HG02588 (cell line): ENCODE data around the gene OR2J2.
"Not testable (repeated sequence)": the region's sequence is repeated elsewhere in the genome, so short reads cannot be mapped to it uniquely, and the experiment has no call there.

Experiments
- ATAC-seq: cut with Tn5 transposase; IDR thresholded peaks from one replicate; pipeline ENCODE4 v1.9.1; 2021; ENCODE audit warnings: mild to moderate bottlenecking, moderate library complexity; ENCODE audit not compliant: unreplicated experiment

The OR2J2 gene

DNA sequence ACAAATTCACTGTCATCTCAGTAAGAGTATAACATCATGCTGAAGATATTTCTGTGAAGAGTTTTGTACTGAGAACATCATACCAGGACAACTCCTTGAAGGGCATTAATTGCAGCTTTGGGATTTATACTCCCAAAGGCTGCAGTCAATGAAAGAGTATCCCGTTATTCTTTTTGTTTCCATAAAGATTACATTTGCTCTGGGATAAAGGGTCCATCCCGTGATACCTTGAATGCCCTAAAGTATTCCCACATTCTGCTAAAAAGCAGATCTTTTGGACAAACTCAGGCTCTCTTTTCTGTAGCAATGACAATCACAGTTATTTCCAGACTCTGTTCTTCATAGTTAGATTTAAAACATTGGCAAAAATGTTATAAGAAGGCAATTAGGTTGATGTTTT is at the start of gene OR2J2:
Gene OR2J2, plus strand, starts transcription at position 301 of the 400 bp plus-strand sequence. CDS start 2,729 bp downstream, outside the sequence.
- not testable (repeated sequence) for ATAC-seq

DNA sequence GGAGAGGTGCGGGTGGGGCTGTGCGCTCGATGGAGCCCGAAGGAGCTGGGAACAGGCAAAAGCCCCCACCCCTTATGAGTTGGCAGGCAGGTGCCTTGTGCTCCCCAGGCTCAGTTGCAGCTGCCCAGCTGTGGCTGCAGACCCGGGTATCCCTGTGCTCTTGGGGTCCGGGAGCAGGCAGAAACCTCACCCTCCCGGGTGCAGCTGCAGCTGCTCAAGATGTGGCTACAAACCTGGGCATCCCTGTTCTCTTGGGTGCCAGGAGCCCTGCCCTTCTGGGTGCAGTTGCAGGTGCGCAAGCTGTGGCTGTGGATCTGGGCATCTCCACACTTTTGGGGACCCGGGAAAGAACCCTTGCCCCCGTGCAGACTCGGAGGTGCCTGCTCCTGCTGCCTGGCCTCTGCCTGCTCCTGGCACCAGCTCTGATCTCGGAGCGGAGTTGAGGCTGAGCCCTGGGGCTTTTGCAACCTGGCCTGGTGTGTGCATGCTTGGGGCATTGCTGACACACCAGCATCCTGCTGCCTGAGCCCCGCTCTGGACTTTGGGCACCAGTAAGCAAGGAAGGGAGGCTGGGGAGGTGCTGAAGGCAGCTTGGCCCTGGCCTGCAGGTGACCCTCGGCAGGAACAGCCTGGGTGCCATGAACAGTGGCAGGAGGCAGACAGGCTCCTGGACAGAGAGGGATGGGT is 41.2 kb upstream of the OR2J2 start:
- ATAC-seq, result no peak

DNA sequence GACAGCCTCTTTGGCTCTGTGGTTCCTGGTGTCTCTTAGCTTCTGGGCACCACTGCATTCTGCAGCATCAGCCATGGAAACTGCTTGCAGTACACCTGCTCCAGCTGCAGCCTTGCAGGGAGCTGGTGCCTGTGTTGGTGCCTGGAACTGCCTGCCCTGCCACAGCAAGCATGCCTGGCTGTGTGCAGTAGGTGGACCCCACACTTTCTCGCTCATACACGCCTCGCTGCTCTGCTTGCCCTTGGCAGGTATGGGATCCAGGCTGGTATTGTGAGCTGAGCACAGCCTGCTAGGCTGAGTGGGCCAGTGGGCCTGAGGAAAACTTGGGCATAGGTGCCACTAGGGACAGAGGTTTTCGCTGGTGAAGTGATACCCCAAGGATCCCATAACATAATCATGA is 40.1 kb upstream of the OR2J2 start:
- ATAC-seq, result no peak

DNA sequence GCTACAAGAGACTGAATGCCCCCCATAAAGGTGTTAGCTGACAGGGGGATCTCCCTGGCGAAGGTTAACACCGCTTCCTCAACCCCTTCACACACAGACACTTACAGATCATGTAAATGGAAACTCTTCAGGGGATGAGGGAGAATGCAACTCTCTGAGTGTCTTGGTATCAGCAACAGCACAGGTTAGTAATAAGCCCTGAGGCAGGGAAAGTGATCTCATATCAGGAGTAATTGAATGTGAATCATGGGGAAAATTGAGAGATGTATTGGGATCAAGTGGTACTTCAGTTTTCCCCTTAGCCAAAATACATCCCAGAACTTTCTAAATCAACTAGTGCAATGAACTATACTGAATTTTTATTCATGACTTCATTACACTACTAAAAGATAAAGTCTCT is 39.0 kb upstream of the OR2J2 start:
- no peak for ATAC-seq

DNA sequence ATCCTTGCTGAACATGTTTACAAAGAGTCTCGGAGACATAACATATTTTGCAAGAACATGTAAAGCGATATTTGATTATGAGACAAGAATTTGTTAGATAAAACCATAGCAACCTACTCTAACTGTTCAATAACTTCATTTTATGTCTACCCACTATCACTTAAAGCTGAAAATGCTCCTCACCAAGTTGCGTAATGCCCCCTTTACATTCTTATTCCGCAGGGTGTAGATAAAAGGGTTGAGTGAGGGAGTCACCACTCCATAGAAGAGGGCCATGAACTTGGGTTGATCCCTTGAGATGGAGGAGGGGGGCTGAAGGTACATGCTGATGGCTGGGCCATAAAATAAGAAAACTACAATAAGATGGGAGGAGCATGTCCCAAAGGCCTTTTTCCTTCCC is 33.0 kb upstream of the OR2J2 start:
- ATAC-seq, result no peak

DNA sequence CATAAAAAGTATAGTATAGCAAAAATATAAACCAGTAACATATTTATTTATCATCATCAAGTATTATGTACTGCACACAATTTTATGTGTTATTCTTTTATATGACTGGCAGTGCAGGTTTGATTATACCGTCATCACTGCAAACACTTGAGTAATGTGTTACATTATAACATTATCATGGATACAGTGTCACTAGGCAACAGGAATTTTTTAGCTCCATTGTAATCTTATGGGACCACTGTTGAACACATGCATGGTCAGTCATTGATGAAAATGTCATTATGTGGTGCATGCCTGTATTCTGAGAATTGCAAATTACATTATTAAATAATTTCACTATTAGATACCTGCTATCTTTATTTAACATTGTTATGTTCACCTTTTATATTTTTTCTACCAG is 29.1 kb upstream of the OR2J2 start:
- ATAC-seq, result no peak

DNA sequence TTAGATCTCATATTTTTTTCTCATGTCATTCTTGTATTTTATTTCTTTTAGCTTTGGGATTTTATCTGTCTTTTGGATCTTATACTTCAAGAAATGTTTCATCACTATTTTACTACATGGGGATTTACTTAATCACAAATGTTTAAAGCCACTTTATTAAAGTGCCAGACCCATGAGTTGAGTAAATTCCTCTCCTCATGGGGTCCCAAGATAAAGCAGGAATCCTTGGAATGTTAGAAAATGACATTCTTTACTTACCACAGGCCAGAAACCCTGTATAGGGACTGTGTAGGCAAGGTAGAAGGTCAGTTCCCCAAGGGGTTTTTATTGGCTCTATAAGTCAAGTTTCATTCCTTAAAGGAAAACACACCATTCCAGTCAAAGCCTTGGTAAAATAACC is 28.4 kb upstream of the OR2J2 start:
- no peak for ATAC-seq

DNA sequence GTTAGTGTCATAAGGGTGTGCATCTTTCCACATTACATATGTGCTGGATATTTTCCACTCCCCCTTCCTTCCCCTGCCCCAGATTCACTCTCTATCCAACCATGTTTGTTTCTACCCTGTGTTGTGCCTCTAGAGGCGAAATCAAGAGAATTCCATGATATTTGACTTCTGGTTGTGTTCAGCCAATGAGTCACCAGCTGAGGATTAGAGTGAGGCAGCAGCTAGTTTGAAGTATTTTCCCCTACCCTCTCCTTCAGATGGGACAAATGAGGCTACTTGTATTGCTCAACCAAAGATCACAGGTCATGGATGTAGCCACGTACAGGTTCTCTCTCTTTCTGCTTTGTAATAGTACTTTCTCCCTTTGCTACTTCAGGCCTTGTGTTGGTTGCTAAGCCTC is 24.5 kb upstream of the OR2J2 start:
- no peak for ATAC-seq

DNA sequence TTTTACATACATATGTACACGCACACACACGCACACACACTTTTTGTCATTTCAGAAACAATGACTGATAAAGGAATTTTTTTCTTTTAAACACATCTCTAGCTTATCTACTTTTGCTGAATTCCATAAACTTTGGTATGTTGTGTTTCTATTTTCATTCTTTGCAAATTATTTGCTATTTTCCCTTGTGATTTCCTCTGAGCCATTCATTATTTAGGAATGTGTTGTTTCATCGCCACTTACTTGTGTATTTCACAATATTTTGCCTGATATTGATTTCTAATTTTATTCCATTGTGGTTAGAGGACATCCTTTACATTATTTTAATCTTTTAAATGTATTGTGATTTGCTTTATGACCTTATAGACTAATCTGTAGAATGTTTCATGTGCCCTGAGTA is 23.6 kb upstream of the OR2J2 start:
- ATAC-seq, result no peak

DNA sequence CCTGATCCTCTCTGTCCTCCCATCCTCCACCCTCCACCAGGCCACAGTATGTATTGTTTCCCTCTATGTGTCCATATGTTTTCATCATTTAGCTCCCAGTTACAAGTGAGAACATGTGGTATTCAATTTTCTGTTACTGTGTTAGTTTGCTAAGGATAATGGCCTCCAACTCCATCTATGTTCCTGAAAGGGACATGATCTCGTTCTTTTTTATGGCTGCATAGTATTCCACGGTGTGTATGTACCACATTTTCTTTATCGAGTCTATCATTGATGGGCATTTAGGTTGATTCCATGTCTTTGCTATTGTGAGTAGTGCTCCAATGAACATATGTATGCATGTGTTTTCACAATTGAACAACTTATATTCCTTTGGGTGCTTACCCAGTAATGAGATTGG is 21.3 kb upstream of the OR2J2 start:
- not testable (repeated sequence) for ATAC-seq

DNA sequence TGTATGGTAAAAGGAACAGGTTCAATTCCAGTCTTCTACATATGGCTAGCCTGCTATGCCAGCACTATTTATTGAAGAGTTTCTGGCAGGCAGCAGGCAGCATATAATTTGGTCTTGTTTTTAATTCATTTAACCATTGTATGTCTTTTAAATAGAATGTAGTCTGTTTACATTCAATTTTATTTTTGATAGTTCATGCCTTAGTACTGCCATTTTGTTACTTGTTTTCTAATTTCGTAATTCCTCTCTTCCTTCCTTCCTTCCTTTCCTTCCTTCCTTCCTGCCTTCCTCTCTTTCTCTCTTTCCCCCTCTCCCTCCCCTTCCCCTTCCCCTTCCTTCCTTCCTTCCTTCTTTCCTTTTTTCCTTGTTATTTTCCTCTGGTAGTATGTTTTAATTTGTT is 17.6 kb upstream of the OR2J2 start:
- ATAC-seq, result no peak

DNA sequence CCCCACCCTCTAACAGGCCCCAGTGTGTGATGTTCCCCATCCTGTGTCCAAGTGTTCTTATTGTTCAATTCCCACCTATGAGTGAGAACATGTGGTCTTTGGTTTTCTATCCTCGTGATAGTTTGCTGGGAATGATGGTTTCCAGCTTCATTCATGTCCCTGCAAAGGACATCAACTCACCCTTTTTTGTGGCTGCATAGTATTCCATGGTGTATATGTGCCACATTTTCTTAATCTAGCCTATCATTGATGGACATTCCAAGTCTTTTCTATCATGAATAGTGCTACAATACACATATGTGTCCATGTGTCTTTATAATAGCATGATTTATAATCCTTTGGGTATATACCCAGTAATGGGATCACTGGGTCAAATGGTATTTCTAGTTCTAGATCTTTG is 15.5 kb upstream of the OR2J2 start:
- ATAC-seq, result not testable (repeated sequence)

DNA sequence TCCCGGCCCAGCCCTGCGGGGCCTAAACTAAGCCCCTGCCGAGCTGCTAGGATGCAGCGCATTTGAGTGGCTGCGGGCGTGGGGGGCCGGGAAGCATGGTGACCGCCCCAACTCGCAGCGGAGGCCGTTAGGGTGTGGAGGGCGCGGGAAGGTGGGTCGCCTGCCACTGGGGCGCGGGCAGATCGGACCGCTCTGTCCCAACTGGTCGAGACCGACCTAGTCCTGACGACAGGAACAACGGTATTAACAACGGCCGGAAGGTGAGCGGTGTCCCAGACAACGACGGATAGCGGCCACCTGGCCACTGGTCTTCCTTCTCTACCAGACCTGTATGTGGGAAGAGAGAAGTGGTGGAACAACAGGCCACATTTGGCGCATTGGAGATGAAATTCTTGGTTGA is 10.8 kb upstream of the OR2J2 start:
- ATAC-seq, result not testable (repeated sequence)

DNA sequence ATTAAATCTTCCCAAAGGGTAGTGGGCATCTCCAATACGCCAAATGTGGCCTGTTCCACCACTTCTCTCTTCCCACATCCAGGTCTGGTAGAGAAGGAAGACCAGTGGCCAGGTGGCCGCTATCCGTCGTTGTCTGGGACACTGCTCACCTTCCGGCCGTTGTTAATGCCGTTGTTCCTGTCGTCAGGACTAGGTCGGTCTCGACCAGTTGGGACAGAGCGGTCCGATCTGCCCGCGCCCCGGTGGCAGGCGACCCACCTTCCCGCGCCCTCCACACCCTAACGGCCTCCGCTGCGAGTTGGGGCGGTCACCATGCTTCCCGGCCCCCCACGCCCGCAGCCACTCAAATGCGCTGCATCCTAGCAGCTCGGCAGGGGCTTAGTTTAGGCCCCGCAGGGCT is 5.1 kb upstream of the OR2J2 start:
- not testable (repeated sequence) for ATAC-seq

DNA sequence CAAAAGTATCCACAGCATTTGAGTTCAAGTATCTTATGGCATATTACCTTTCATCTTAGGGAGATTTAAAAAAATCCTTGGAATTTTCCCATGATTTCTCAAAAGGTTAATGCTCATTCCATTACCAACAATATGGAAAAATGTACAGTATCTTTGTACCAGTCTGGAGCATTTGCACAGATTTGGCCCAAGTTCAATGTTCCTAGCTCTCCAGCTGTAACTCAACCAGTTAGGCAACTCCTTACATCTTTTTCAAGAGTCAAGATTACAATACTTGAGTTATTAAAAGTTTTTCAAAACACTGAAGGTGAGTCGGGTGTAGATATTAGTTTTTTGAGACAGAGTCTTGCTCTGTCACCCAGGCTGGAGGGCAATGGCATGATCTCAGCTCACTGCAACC is 1.0 kb downstream of the OR2J2 start:
- no peak for ATAC-seq

DNA sequence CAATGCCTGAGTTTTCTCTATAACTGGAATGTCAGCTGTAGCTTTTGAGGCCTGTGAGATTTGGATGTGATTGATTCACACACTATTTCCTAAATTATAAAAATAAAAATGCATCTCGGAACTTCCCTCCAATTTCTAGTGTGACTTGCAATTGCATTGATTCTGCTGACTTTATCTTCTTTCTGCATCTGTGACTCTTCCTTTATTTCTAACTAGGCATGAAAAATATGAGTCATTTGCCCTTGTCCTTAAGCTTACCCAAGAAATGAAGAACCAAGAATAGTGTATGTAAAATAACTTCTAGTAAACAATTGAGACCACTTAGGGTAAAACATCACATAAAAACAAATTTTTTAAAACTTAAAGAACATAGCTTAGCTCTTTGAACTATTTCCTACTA is 12.9 kb downstream of the OR2J2 start:
- no peak for ATAC-seq

DNA sequence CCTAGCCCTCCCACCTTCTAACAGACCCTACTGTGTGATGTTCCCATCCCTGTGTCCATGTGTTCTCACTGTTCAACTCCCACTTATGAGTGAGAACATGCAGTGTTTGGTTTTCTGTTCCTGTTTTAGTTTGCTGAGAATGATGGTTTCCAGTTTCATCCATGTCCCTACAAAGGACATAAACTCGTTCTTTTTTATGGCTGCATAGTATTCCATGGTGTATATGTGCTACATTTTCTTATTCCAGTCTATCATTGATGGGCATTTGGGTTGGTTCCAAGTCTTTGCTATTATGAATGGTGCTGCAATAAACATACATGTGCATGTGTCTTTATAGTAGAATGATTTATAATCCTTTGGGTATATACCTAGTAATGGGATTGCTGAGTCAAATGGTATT is 18.0 kb downstream of the OR2J2 start:
- not testable (repeated sequence) for ATAC-seq

DNA sequence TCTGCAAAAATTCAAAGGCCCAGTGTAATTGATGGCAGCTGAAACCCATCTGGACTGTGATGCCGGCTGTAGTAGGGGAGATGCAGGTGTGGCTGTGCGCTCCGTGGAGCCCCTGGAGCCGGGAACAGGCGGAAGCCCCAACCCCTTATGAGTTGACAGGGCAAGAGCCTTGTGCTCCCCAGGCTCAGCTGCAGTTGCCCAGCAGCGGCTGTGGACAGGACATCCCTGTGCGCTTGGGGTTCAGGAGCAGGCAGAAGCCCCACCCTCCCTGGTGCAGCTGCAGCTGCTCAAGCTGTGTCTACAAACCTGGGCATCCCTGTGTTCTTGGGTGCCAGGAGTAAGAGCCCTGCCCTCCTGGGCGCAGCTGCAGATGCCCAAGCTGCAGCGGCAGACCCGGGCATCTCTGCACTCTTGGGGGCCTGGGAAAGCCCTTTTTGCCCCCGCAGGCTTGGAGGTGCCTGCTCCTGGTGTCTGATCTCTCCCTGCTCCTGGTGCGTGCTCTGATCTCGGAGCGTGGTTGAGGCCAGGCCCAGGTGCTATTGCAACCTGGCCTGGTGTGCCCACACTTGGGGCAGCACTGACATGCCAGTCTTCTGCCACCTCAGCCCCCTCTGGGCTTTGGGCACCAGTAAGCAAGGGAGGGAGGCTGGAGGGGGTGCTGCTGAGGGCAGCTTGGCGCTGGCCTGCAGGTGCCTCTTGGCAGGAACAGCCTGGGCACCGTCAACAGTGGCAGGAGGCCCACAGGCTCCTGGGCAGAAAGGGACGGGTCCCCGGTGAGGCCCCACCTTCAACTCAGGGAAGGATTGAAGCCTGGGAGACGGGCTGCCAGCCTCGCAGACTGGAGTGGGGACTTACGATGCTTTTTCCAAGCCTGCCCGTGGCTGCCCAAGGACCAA is 30.3 kb downstream of the OR2J2 start:
- no peak for ATAC-seq

DNA sequence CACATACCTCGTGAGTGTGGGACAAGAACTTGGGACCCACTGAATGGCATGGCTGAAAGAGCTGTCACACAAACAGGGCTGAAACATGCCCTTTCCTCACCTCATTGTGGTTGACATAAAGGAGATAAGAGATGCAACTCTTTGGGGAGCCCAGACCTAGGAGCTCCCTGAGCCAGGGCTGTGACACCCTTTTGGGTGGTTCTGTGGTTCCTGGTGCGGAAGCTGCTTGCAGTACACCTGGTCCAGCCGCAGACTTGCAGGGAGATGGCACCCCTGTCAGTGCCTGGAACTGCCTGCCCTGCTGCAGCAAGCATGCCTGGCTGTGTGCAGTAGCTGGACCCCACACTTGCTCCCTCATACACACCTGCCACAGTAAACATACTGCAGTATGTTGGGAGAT is 31.3 kb downstream of the OR2J2 start:
- ATAC-seq, result no peak

DNA sequence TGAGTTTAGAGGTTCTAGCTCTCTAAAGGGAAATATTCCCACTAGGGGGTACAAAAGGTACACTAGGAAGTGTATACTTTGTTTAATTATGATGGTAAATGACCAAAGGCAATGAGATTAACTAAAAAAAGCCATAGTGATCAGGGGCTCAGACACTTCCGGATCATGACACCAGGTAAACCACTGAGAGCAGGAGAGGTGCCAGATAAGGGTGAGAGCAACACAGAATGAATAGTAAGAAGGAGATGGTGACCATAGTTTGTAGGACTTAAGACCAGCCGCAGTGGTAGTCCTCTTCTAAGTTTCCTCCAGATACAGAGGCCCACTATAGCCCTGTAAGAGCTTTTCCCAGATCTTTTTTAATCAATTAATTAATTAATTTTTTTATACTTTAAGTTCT is 40.8 kb downstream of the OR2J2 start:
- ATAC-seq, result no peak

DNA sequence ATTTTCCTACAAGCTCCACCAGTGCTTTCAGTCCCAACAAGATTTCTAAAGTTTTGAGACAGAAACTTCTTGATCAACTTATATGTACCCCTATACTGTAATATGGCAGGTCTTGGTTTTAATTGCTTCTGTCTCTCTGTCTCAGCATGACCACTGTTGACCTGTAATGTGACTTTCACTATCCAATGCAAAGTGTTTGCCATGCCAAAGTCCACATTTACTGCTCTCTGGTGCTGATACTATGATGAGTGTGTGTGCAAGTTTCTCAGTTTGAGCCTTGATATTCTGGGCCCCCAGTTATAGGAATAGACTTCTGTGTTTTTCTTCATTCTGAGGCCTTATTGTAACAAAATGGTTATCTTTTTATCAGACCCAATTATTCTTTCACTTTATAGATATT is 45.8 kb downstream of the OR2J2 start:
- ATAC-seq, result no peak

DNA sequence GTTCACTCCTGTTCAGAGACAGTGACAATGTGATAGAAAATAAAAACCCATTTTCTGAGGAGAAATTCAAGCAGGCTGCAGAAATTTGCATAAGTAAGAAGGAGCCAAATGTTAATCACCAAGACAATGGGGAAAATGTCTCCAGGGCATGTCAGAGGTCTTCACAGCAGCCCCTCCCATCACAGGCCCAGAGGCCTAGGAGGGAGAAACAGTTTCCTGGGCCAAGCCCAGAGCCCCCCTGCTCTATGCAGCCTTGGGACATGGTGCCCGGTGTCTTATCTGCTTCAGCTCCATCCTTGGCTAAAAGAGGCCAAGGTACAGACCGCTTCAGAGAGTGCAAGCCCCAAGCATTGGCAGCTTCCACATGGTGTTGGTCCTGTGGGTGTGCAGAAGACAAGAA is 46.5 kb downstream of the OR2J2 start:
- not testable (repeated sequence) for ATAC-seq
